Skeletal muscle tissue (tissue), 4 donors: ENCODE measurements around the gene PEAR1. TPM values are rescaled to one million over a fixed set of nuclear protein-coding genes. Genes with fewer than 3 reads are reported as not detected.

Source experiments
- H3K27ac ChIP-seq: one replicate; pipeline ENCODE4 v1.7.0; 2013; ENCODE audit warnings: mild to moderate bottlenecking, low read depth, low read length, inconsistent platforms
- H3K27me3 ChIP-seq, 3 donors: one replicate each; pipeline ENCODE4 v1.7.0; 2013; ENCODE audit warnings: low read length in 3 of 3; ENCODE audit not compliant: control insufficient read depth in 3 of 3, insufficient read depth in 3 of 3
- H3K36me3 ChIP-seq, 3 donors: one replicate each; pipeline ENCODE4 v1.7.0; 2013; ENCODE audit warnings: low read length in 3 of 3; ENCODE audit not compliant: control insufficient read depth in 3 of 3, insufficient read depth in 3 of 3
- H3K4me1 ChIP-seq, 3 donors: one replicate each; pipeline ENCODE4 v1.7.0; 2013; ENCODE audit warnings: low read length in 3 of 3, mild to moderate bottlenecking in 3 of 3; ENCODE audit not compliant: control insufficient read depth in 3 of 3, insufficient read depth in 3 of 3
- H3K4me3 ChIP-seq, 3 donors: one replicate each; pipeline ENCODE4 v1.7.0; 2013; ENCODE audit warnings: low read length in 3 of 3
- H3K9ac ChIP-seq, 3 donors: one replicate each; pipeline ENCODE4 v1.7.0; 2013; ENCODE audit warnings: low read length in 3 of 3, mild to moderate bottlenecking in 3 of 3, moderate library complexity in 2 of 3, low read depth in 1 of 3
- H3K9me3 ChIP-seq, 3 donors: one replicate each; pipeline ENCODE4 v1.7.0; 2013; ENCODE audit warnings: low read length in 3 of 3; ENCODE audit not compliant: control insufficient read depth in 3 of 3
- total RNA-seq: library from RNA; depleted of rRNA; stranded (reverse); fragments of >200 nt; gene quantifications from one replicate; pipeline ENCODE4 v1.2.3, GENCODE V29; 2014
- donor health status: Osteomylitis.

PEAR1 gene
- total RNA-seq, 1 donor from 2014 or later, result 4.7 TPM

- no peak overlapping the region for H3K9ac ChIP-seq
- peak overlapping the region; percentile 25 for H3K27ac ChIP-seq
- no peak overlapping the region for H3K4me3 ChIP-seq
- peaks cover 4 to 9% (median 4%) of the 10 kb centered on the region in 3 donors for H3K36me3 ChIP-seq
- H3K27me3 ChIP-seq, result peaks cover 22 to 35% (median 26%) of the 10 kb centered on the region in 3 donors
- H3K9me3 ChIP-seq, result no peaks in the 10 kb centered on the region
- peaks cover 17 to 64% (median 59%) of the 10 kb centered on the region in 3 donors for H3K4me1 ChIP-seq
These were observed 10.9 kb downstream of the PEAR1 start for GRCh38 chr1:156904187-156904959.

GRCh38 chr1:156905176-156905575 is 11.7 kb downstream of the PEAR1 start:
- H3K27me3 ChIP-seq, result peaks cover 24 to 43% (median 32%) of the 10 kb centered on the region in 3 donors
- no peak overlapping the region for H3K27ac ChIP-seq
- no peak overlapping the region for H3K9ac ChIP-seq
- peaks cover 14 to 59% (median 57%) of the 10 kb centered on the region in 3 donors for H3K4me1 ChIP-seq
- H3K9me3 ChIP-seq, result no peaks in the 10 kb centered on the region
- peaks cover 4 to 9% (median 4%) of the 10 kb centered on the region in 3 donors for H3K36me3 ChIP-seq
- no peak overlapping the region for H3K4me3 ChIP-seq

DNA sequence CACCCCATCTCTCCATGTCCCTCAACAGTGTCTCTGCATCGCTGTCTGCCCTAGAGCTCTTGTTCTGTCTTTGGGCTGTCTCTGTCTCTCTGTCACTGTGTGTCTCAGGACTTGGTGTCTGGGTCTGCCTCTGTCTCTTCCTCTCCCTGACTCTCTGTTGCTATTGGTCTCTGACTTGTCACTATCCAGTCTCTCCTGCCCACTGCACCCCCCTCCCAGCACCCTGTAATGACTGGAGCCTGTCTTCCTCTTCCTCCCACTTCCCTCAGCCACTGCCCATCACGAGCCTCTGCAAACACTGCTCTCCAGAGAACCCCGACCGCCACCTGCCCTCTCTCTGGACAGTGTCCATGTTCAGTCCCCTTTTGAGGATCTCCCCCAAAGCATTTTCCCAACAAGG is 12.1 kb downstream of the PEAR1 start:
- peaks cover 4 to 9% (median 5%) of the 10 kb centered on the region in 3 donors for H3K36me3 ChIP-seq
- H3K27ac ChIP-seq, result no peak overlapping the region
- H3K27me3 ChIP-seq, result peaks cover 27 to 47% (median 33%) of the 10 kb centered on the region in 3 donors
- H3K4me1 ChIP-seq, result peaks cover 14 to 58% (median 55%) of the 10 kb centered on the region in 3 donors
- H3K9ac ChIP-seq, result no peak overlapping the region
- H3K4me3 ChIP-seq, result no peak overlapping the region
- H3K9me3 ChIP-seq, result no peaks in the 10 kb centered on the region

DNA sequence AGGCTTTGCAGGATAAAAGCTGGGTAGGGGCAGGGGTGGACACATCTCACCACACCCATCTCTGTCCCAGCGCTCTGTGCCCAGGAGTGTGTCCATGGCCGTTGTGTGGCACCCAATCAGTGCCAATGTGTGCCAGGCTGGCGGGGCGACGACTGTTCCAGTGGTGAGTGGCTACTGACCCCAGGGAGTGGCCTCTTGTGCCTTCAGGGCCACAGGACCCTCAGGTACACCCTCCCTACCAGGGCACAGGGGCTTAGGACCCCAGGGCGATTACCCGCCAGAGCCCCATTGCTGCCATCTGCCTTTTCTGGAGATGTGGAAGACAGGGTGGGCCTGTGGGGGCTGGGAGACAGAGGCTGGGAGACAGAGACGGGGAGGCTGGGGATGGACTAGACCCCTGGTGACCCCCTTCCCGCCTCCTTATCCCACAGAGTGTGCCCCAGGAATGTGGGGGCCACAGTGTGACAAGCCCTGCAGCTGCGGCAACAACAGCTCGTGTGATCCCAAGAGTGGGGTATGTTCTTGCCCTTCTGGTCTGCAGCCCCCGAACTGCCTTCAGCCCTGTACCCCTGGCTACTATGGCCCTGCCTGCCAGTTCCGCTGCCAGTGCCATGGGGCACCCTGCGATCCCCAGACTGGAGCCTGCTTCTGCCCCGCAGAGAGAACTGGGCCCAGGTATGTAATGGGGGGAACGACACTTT is 12.8 kb downstream of the PEAR1 start:
- no peak overlapping the region for H3K9ac ChIP-seq
- H3K36me3 ChIP-seq, result peaks cover 4 to 9% (median 6%) of the 10 kb centered on the region in 3 donors
- H3K27me3 ChIP-seq, result peaks cover 28 to 49% (median 33%) of the 10 kb centered on the region in 3 donors
- no peaks in the 10 kb centered on the region for H3K9me3 ChIP-seq
- peaks cover 11 to 51% (median 48%) of the 10 kb centered on the region in 3 donors for H3K4me1 ChIP-seq
- H3K4me3 ChIP-seq, result no peak overlapping the region
- H3K27ac ChIP-seq, result no peak overlapping the region

GRCh38 chr1:156908541-156908940 is 15.0 kb downstream of the PEAR1 start:
- Histone ChIP-seq H3K36me3 (peaks cover 4 to 16% (median 6%) of the 10 kb centered on the region in 3 donors), H3K9ac (no peak overlapping the region), H3K4me3 (no peak overlapping the region)

DNA sequence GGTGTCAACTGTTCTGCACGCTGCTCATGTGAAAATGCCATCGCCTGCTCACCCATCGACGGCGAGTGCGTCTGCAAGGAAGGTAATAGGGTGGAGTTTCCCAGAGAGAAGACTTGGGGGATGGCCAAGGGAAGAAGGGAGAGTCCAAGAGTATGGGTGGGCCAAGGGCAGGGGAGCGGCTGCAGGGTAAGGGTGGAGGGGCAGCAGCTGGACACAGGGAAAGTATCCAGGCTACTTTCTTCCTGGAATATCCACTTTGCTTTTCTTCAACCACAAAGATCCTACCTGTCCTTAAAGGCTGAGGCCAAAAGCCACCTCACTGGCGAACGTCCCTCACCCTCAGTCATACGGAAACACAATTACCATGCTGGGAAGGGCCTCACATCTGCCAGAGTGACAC is 15.4 kb downstream of the PEAR1 start:
- Histone ChIP-seq H3K36me3 (peaks cover 4 to 18% (median 8%) of the 10 kb centered on the region in 3 donors), H3K4me1 (peaks cover 10 to 37% (median 34%) of the 10 kb centered on the region in 3 donors), H3K9me3 (no peaks in the 10 kb centered on the region), H3K27me3 (peaks cover 28 to 48% (median 33%) of the 10 kb centered on the region in 3 donors), H3K27ac (no peak overlapping the region), H3K9ac (no peak overlapping the region), H3K4me3 (no peak overlapping the region)

More at GRCh38 chr1:156908541-156908940, 15.0 kb downstream of the PEAR1 start:
- Histone ChIP-seq H3K4me1 (peaks cover 14 to 41% (median 36%) of the 10 kb centered on the region in 3 donors), H3K27ac (no peak overlapping the region), H3K9me3 (no peaks in the 10 kb centered on the region), H3K27me3 (peaks cover 28 to 48% (median 33%) of the 10 kb centered on the region in 3 donors)

GRCh38 chr1:156909671-156910070 is 16.2 kb downstream of the PEAR1 start:
- Histone ChIP-seq H3K27me3 (peaks cover 28 to 50% (median 33%) of the 10 kb centered on the region in 3 donors), H3K4me3 (no peak overlapping the region), H3K36me3 (peaks cover 4 to 21% (median 13%) of the 10 kb centered on the region in 3 donors), H3K9ac (no peak overlapping the region), H3K27ac (no peak overlapping the region), H3K9me3 (no peaks in the 10 kb centered on the region), H3K4me1 (peaks cover 10 to 34% (median 33%) of the 10 kb centered on the region in 3 donors)

- H3K4me3 ChIP-seq, result no peak overlapping the region
- peaks cover 28 to 52% (median 33%) of the 10 kb centered on the region in 3 donors for H3K27me3 ChIP-seq
- peaks cover 10 to 34% (median 32%) of the 10 kb centered on the region in 3 donors for H3K4me1 ChIP-seq
- H3K9ac ChIP-seq, result peak overlapping the region in 1 of 3 donors; percentile 38
- H3K36me3 ChIP-seq, result peaks cover 7 to 25% (median 17%) of the 10 kb centered on the region in 3 donors
- H3K27ac ChIP-seq, result no peak overlapping the region
- no peaks in the 10 kb centered on the region for H3K9me3 ChIP-seq
These were observed 16.8 kb downstream of the PEAR1 start for GRCh38 chr1:156910309-156910782.

- Histone ChIP-seq H3K9me3 (no peaks in the 10 kb centered on the region), H3K4me3 (no peak overlapping the region), H3K36me3 (peaks cover 11 to 24% (median 16%) of the 10 kb centered on the region in 3 donors), H3K9ac (no peak overlapping the region), H3K27me3 (peaks cover 21 to 44% (median 24%) of the 10 kb centered on the region in 3 donors), H3K4me1 (peaks cover 10 to 30% (median 23%) of the 10 kb centered on the region in 3 donors), H3K27ac (no peak overlapping the region)
These were observed 18.2 kb downstream of the PEAR1 start for GRCh38 chr1:156911577-156912298.
